HG02678 (cell line): ENCODE results near the gene KCNK1.
"Not testable (repeated sequence)": the region's sequence is repeated elsewhere in the genome, so short reads cannot be mapped to it uniquely, and the experiment has no call there.

Experiments used
- ATAC-seq: cut with Tn5 transposase; IDR thresholded peaks from one replicate; pipeline ENCODE4 v1.9.1; 2021; ENCODE audit warnings: mild to moderate bottlenecking, moderate library complexity; ENCODE audit not compliant: unreplicated experiment

The KCNK1 gene

GRCh38 chr1:233607252-233608119 is 6.4 kb upstream of the KCNK1 start:
- ATAC-seq = peak; percentile 66

GRCh38 chr1:233608988-233609387 is 4.9 kb upstream of the KCNK1 start:
- no peak for ATAC-seq

- ATAC-seq = no peak
These were observed 4.0 kb upstream of the KCNK1 start for GRCh38 chr1:233609926-233610325.

- no peak for ATAC-seq
These were observed 3.3 kb upstream of the KCNK1 start for GRCh38 chr1:233610628-233611027.

GRCh38 chr1:233611363-233611762 is 2.5 kb upstream of the KCNK1 start:
- ATAC-seq = not testable (repeated sequence)

GRCh38 chr1:233614173-233614742 is 352 bp downstream of the KCNK1 start:
- peak; percentile 46 for ATAC-seq

GRCh38 chr1:233614743-233615521 is 1.0 kb downstream of the KCNK1 start:
- ATAC-seq = peak; percentile 46

GRCh38 chr1:233615571-233615970 is 1.7 kb downstream of the KCNK1 start:
- ATAC-seq = no peak

GRCh38 chr1:233617025-233617424 is 3.1 kb downstream of the KCNK1 start:
- no peak for ATAC-seq

- ATAC-seq = not testable (repeated sequence)
These were observed 5.5 kb downstream of the KCNK1 start for GRCh38 chr1:233619414-233619813.

GRCh38 chr1:233620065-233620464 is 6.2 kb downstream of the KCNK1 start:
- no peak for ATAC-seq

- no peak for ATAC-seq
These were observed 8.0 kb downstream of the KCNK1 start for GRCh38 chr1:233621923-233622322.

- no peak for ATAC-seq
These were observed 10.4 kb downstream of the KCNK1 start for GRCh38 chr1:233624289-233624688.

GRCh38 chr1:233625087-233625486 is 11.2 kb downstream of the KCNK1 start:
- no peak for ATAC-seq

- no peak for ATAC-seq
These were observed 11.6 kb downstream of the KCNK1 start for GRCh38 chr1:233625510-233625981.

- no peak for ATAC-seq
These were observed 13.5 kb downstream of the KCNK1 start for GRCh38 chr1:233627376-233627775.

GRCh38 chr1:233627823-233628222 is 13.9 kb downstream of the KCNK1 start:
- peak; percentile 56 for ATAC-seq

GRCh38 chr1:233629305-233629935 is 15.5 kb downstream of the KCNK1 start:
- no peak for ATAC-seq

GRCh38 chr1:233631810-233632405 is 18.0 kb downstream of the KCNK1 start:
- ATAC-seq = no peak

GRCh38 chr1:233632436-233632835 is 18.5 kb downstream of the KCNK1 start:
- no peak for ATAC-seq
